PC-9 (cell line): ENCODE measurements around the gene CCDC91.

ENCODE experiments used
- EZH2 ChIP-seq: fragments of 200-600 bp; sonication (generic); IDR thresholded peaks from 2 replicates; pipeline ENCODE4 v1.8.0; 2017; ENCODE audit warnings: antibody characterized with exemption, low read depth
- TF ChIP-seq, protein P1 (sequence below): fragments of 200-600 bp; sonication (generic); conservative IDR thresholded peaks from 2 replicates; pipeline ENCODE4 v1.6.1; 2017; ENCODE audit warnings: mixed run types, antibody characterized with exemption, mild to moderate bottlenecking, moderate library complexity

DNA sequence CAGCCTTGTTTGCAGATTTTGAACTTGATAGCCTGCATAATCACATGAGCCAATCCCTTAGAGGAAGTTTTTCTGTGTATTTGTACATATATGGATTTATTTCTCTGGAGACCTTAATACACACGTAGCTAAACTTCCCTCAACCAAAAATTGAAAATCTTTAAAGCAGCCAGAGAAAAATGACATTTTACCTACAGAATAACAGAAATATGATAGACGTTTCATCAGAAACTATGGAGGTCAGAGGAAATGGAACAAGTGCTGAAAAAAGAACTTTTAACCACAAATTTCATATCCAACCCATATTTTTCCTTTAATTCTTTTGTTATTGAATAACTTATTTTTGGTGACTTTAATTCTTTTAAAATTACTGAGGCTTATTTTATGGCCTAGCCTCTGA lies 177.7 kb downstream of the CCDC91 start:
- TF ChIP-seq, protein P1, sequence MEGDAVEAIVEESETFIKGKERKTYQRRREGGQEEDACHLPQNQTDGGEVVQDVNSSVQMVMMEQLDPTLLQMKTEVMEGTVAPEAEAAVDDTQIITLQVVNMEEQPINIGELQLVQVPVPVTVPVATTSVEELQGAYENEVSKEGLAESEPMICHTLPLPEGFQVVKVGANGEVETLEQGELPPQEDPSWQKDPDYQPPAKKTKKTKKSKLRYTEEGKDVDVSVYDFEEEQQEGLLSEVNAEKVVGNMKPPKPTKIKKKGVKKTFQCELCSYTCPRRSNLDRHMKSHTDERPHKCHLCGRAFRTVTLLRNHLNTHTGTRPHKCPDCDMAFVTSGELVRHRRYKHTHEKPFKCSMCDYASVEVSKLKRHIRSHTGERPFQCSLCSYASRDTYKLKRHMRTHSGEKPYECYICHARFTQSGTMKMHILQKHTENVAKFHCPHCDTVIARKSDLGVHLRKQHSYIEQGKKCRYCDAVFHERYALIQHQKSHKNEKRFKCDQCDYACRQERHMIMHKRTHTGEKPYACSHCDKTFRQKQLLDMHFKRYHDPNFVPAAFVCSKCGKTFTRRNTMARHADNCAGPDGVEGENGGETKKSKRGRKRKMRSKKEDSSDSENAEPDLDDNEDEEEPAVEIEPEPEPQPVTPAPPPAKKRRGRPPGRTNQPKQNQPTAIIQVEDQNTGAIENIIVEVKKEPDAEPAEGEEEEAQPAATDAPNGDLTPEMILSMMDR: no peak
- TF ChIP-seq EZH2: no peak
